Measurements from ENCODE around the gene ARHGEF19. TPM values are rescaled to one million over a fixed set of nuclear protein-coding genes. Genes with fewer than 3 reads are reported as not detected.

Gene ARHGEF19
- total and polyA plus RNA-seq, 2 of the 13 experiments (the other 11 are each of a cell fraction or from before 2014, with no cell fraction given): 1.7 to 1.8 TPM

GRCh38 chr1:16178596-16179497 is 33.6 kb downstream of the ARHGEF19 start (continued):
- TF ChIP-seq MNT (IDR thresholded peaks at IDR 0.05) (no peak), WIZ (CRISPR knock-in tag; IDR thresholded peaks at IDR 0.05) (no peak; the same call in 1 of the 2 replicates), ZNF18 (CRISPR knock-in tag; IDR thresholded peaks at IDR 0.05; ENCODE audit: insufficient replicate concordance) (peak; percentile 96), DDIT3 (CRISPR knock-in tag; IDR thresholded peaks at IDR 0.05) (no peak), SMC3 (IDR thresholded peaks at IDR 0.05; ENCODE audit: low read length) (no peak), ZBTB2 (CRISPR knock-in tag; IDR thresholded peaks at IDR 0.05; ENCODE audit: low read depth) (no peak), TBX3 (IDR thresholded peaks at IDR 0.05; ENCODE audit: borderline replicate concordance) (no peak; the same call in 1 of the 2 replicates), MIER2 (CRISPR knock-in tag; IDR thresholded peaks at IDR 0.05) (no peak), TGIF2 (CRISPR knock-in tag; IDR thresholded peaks at IDR 0.05) (peak; percentile 26; the same call in 1 of the 2 replicates), EHMT2 (IDR thresholded peaks at IDR 0.05; ENCODE audit: borderline replicate concordance, low read depth, low read length) (no peak), ZNF562 (CRISPR knock-in tag; IDR thresholded peaks at IDR 0.05; ENCODE audit: borderline replicate concordance) (no peak), ZBTB44 (CRISPR knock-in tag; IDR thresholded peaks at IDR 0.05) (no peak), ZNF350 (CRISPR knock-in tag; IDR thresholded peaks at IDR 0.05; ENCODE audit: borderline replicate concordance, low read depth) (0 out of 2 replicates have a peak, but pooled peaks have one; percentile 74), ZNF546 (CRISPR knock-in tag; conservative IDR thresholded peaks at IDR 0.05) (no peak), MAFK (conservative IDR thresholded peaks at IDR 0.05 in 1 of 2, IDR thresholded peaks at IDR 0.05 in 1 of 2; ENCODE audit: low read length in 2 of 2) (no peak), ZNF496 (CRISPR knock-in tag; IDR thresholded peaks at IDR 0.05; ENCODE audit: insufficient replicate concordance) (no peak), ZNF772 (CRISPR knock-in tag; IDR thresholded peaks at IDR 0.05) (0 out of 2 replicates have a peak, but pooled peaks have one; percentile 20), ZNF3 (CRISPR knock-in tag; IDR thresholded peaks at IDR 0.05) (peak; percentile 66; the same call in 1 of the 2 replicates), ZNF879 (CRISPR knock-in tag; IDR thresholded peaks at IDR 0.05) (no peak; the same call in 1 of the 2 replicates), EP300 (IDR thresholded peaks at IDR 0.05; ENCODE audit: low read depth in 2 of 2, low read length in 2 of 2) (peak in 1 of 2 experiments; percentile 80; a peak in 2 of 4 replicates), EP300 (CRISPR knock-in tag; IDR thresholded peaks at IDR 0.05; ENCODE audit: borderline replicate concordance) (no peak), ZNF773 (CRISPR knock-in tag; IDR thresholded peaks at IDR 0.05; ENCODE audit: borderline replicate concordance) (no peak), HOXA9 (CRISPR knock-in tag; IDR thresholded peaks at IDR 0.05; ENCODE audit: borderline replicate concordance) (no peak)

Data from HepG2 (cell line).